Ectodermal cell (in vitro differentiated cells): ENCODE measurements around the gene KIF16B.
"Not testable (repeated sequence)": the region's sequence is repeated elsewhere in the genome, so short reads cannot be mapped to it uniquely, and the experiment has no call there.

Experiments used
- H3K27ac ChIP-seq: 2 replicates; pipeline ENCODE4 v1.7.0; 2013; ENCODE audit warnings: mild to moderate bottlenecking, low read depth, low read length; ENCODE audit not compliant: insufficient read depth, poor library complexity, severe bottlenecking
- H3K27me3 ChIP-seq: 2 replicates; pipeline ENCODE4 v1.7.0; 2013; ENCODE audit warnings: mild to moderate bottlenecking, low read length; ENCODE audit not compliant: insufficient read depth, control insufficient read depth, poor library complexity, severe bottlenecking
- H3K36me3 ChIP-seq: one replicate; pipeline ENCODE4 v1.7.0; 2013; ENCODE audit warnings: low read length; ENCODE audit not compliant: control insufficient read depth, insufficient read depth
- H3K4me1 ChIP-seq: one replicate; pipeline ENCODE4 v1.7.0; 2013; ENCODE audit warnings: low read length; ENCODE audit not compliant: control insufficient read depth, insufficient read depth
- H3K4me3 ChIP-seq: 2 replicates; pipeline ENCODE4 v1.7.0; 2013; ENCODE audit warnings: low read depth, low read length, control low read depth; ENCODE audit not compliant: insufficient read depth
- H3K9me3 ChIP-seq: 2 replicates; pipeline ENCODE4 v1.7.0; 2013; ENCODE audit warnings: mild to moderate bottlenecking, low read length, moderate library complexity; ENCODE audit not compliant: control insufficient read depth
- WGBS, 2 experiments: methylation state at CpG; one replicate each; pipeline ENCODE4 v1.1.7; 2013; ENCODE audit warnings: missing lambda C conversion rate in 2 of 2; 5-methylcytosine and 5-hydroxymethylcytosine counted together

The KIF16B gene

DNA sequence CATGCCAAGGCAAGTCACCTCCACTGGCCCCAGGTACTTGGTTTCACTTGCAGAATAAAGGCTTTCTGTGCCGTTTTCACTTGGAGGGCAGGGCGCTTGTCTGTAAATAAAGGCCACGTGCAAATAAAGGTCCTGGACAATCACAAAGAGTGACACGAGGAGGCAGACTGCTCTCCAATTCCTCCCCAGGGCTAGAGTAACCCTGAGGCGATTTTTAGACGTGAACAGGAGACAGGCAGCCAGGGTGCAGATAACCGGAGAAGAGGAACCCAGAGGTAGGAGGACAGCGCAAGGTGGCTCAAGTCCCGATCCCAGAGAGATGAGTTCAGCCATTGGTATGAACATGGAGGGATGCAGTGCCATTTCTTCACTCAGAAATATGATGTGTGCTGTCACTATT is 327.4 kb downstream of the KIF16B start:
- H3K27ac ChIP-seq, result no peak overlapping the region
- no peaks in the 10 kb centered on the region for H3K27me3 ChIP-seq
- H3K9me3 ChIP-seq, result no peaks in the 10 kb centered on the region
- H3K4me3 ChIP-seq, result no peak overlapping the region
- no peaks in the 10 kb centered on the region for H3K36me3 ChIP-seq
- WGBS, 2 experiments, result 88 to 90% methylated on average over 9 of the region's 9 CpGs
- H3K4me1 ChIP-seq, result no peaks in the 10 kb centered on the region

GRCh38 chr20:16244892-16245291 is 328.4 kb downstream of the KIF16B start:
- WGBS, 2 experiments, result 91 to 96% methylated on average over 4 to 5 of the region's 5 CpGs
- no peaks in the 10 kb centered on the region for H3K27me3 ChIP-seq
- no peaks in the 10 kb centered on the region for H3K4me1 ChIP-seq
- no peaks in the 10 kb centered on the region for H3K9me3 ChIP-seq
- no peak overlapping the region for H3K27ac ChIP-seq
- H3K36me3 ChIP-seq, result no peaks in the 10 kb centered on the region
- H3K4me3 ChIP-seq, result no peak overlapping the region

DNA sequence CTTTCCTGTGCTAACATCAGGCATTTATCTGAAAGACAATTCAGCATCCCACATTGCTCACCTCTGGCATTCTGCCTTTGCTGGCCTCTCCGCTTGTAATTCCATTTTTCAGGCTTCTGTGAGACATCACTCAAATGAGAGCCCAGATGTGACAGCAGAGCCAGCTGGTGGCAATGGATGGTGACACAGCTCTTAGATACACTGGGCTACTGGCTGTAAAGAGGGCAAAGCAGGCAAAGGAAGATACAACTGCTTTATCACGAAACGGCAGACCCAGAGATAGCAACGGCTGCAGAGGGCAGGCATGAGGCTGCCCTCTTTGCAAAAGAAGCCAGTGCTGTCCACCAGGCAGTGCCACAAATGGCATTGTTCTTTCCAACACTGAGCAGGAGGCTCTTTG is 329.8 kb downstream of the KIF16B start:
- no peaks in the 10 kb centered on the region for H3K4me1 ChIP-seq
- H3K36me3 ChIP-seq, result no peaks in the 10 kb centered on the region
- no peaks in the 10 kb centered on the region for H3K27me3 ChIP-seq
- no peak overlapping the region for H3K27ac ChIP-seq
- H3K9me3 ChIP-seq, result peaks cover 1% of the 10 kb centered on the region
- H3K4me3 ChIP-seq, result no peak overlapping the region
- WGBS, 2 experiments, result 87 to 91% methylated on average over 4 of the region's 4 CpGs

- peaks cover 4% of the 10 kb centered on the region for H3K4me1 ChIP-seq
- H3K27ac ChIP-seq, result no peak overlapping the region
- no peaks in the 10 kb centered on the region for H3K27me3 ChIP-seq
Observed at GRCh38 chr20:16241911-16242310, 331.3 kb downstream of the KIF16B start.

DNA sequence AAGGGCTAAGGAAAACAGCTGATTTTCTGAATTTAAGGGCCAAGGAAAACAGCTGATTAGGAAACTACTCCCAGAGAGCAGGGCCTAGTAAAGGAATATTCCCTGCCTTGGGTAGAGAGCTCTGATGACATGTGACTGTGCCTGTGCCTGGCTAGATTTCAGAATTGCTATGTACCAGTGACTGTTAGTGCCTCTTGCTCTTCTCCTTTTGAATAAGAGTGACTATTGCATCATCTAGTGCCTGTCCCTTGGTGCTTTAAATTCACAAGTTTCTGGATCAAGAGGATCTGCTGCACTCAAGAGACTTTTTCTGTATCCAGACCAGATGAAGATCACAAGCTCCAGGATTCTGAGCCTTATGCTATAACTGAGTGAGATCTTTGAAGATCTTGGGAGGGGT is 332.9 kb downstream of the KIF16B start:
- peaks cover 4% of the 10 kb centered on the region for H3K9me3 ChIP-seq
- H3K27ac ChIP-seq, result no peak overlapping the region
- H3K36me3 ChIP-seq, result no peaks in the 10 kb centered on the region
- no peaks in the 10 kb centered on the region for H3K27me3 ChIP-seq
- H3K4me1 ChIP-seq, result peaks cover 17% of the 10 kb centered on the region
- H3K4me3 ChIP-seq, result no peak overlapping the region

More at GRCh38 chr20:16241911-16242310, 331.3 kb downstream of the KIF16B start:
- Histone ChIP-seq H3K4me3 (no peak overlapping the region), H3K9me3 (peaks cover 4% of the 10 kb centered on the region), H3K36me3 (no peaks in the 10 kb centered on the region)

DNA sequence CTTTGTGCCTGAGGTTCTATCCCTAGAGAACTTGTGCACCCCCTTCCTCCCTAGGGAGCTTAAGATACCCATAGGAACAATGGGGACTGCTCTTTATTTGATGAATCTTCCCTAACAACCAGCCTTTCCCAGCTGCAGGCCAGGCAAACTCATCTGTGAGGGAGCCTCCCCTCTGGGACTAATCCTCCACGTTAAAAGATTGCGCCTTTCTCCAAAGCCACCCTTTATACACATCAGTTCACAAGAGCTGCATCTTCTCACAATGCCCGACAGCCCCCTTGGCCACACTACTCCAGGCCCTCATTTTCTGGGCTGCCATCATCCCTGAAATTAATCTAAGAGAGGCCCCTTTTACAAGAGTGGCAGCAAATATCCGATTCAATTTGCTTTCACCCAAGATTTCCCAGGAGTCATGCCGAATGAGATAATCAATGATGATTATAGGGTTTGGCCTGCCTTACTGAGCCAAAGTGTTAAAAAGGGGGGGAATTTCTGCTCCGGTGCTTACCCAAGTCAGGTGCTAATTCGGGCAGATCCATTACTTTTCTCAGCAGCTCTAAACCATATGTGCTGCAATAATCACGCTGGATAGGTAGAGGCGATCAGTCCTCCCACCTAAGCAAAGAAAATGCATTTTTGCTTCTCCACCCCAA is 336.5 kb downstream of the KIF16B start:
- Histone ChIP-seq H3K9me3 (peaks cover 4% of the 10 kb centered on the region), H3K27ac (peak overlapping the region; percentile 86), H3K36me3 (no peaks in the 10 kb centered on the region), H3K27me3 (no peaks in the 10 kb centered on the region), H3K4me1 (peaks cover 17% of the 10 kb centered on the region), H3K4me3 (no peak overlapping the region)
- WGBS, 2 experiments, result 67 to 77% methylated on average over 9 of the region's 9 CpGs

GRCh38 chr20:16230402-16230801 is 342.8 kb downstream of the KIF16B start:
- Histone ChIP-seq H3K4me3 (no peak overlapping the region), H3K27me3 (no peaks in the 10 kb centered on the region), H3K27ac (no peak overlapping the region), H3K9me3 (no peaks in the 10 kb centered on the region), H3K4me1 (no peaks in the 10 kb centered on the region), H3K36me3 (no peaks in the 10 kb centered on the region)

DNA sequence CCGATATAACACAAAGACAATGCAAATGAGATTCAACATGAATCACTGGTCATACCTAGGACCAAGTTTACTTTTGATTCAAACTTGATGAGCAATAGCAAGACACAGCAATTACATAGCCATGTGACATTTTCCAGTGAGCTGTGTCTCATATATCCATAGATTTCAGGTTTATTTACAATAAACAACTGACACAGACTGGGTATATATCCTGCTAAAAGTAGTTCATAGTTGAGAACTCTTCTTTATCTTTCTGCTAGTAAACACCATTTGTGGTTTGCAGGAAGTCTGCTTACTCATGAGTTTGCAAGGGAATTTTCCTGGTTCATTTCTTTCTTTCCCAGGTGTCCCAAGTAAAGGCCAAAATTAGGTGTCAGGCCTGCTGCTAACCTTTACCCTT is 343.4 kb downstream of the KIF16B start:
- no peak overlapping the region for H3K4me3 ChIP-seq
- no peaks in the 10 kb centered on the region for H3K4me1 ChIP-seq
- no peaks in the 10 kb centered on the region for H3K27me3 ChIP-seq
- 96 to 98% methylated on average over 1 of the region's 1 CpG for WGBS, 2 experiments
- H3K9me3 ChIP-seq, result no peaks in the 10 kb centered on the region
- H3K36me3 ChIP-seq, result no peaks in the 10 kb centered on the region
- no peak overlapping the region for H3K27ac ChIP-seq

DNA sequence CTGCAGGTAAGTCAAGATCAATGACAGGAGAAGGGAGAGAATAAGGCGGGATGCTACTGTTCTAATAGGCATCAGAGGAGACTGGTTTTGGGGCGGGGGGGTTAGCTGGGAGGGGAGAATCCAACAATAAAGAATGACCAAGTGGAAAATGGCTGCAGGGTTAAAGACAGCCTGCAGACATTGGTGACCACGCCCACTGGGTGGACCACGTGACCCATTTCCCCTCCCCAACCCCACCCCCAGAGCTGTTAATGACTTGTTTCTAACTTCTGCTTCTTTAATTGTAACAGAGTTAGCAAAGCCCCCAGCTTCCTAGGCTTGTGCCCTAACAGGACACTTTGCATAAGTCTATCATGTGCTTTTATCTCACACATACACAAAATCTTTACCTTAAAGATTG is 344.5 kb downstream of the KIF16B start:
- Histone ChIP-seq H3K27me3 (no peaks in the 10 kb centered on the region), H3K4me3 (no peak overlapping the region), H3K4me1 (no peaks in the 10 kb centered on the region), H3K36me3 (no peaks in the 10 kb centered on the region), H3K9me3 (no peaks in the 10 kb centered on the region), H3K27ac (no peak overlapping the region)
- WGBS, 2 experiments, result 94 to 98% methylated on average over 4 of the region's 4 CpGs

- not testable (repeated sequence) for H3K36me3 ChIP-seq, H3K4me1 ChIP-seq, H3K27ac ChIP-seq, H3K9me3 ChIP-seq, H3K4me3 ChIP-seq, H3K27me3 ChIP-seq
- WGBS, 2 experiments, result 96 to 100% methylated on average over 2 to 7 of the region's 27 CpGs
Observed at GRCh38 chr20:16226961-16227360, 346.3 kb downstream of the KIF16B start.

DNA sequence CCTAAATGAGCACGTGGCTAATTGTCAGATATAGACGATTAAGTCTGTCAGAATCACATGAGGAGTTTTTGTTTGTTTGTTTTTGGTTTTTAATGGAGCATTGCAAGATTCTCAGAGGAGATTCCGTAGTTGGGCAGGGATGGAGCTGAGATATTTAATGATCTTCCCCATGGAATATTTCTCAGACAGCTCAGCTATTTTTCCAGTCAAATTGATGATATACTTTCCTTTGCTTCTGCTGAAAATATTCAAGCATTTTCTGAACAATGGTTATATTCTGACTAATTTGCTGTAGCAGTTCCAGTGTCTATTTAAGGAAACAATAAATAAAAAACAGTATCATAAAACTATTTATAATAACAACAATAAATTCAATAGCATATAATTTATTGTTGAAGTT is 348.4 kb downstream of the KIF16B start:
- Histone ChIP-seq H3K27ac (no peak overlapping the region), H3K27me3 (no peaks in the 10 kb centered on the region), H3K4me1 (no peaks in the 10 kb centered on the region), H3K36me3 (no peaks in the 10 kb centered on the region), H3K4me3 (no peak overlapping the region), H3K9me3 (peaks cover 5% of the 10 kb centered on the region)
- 91 to 94% methylated on average over 3 of the region's 3 CpGs for WGBS, 2 experiments
